ENCODE measurements around the gene TP73.

TP73 gene

DNA sequence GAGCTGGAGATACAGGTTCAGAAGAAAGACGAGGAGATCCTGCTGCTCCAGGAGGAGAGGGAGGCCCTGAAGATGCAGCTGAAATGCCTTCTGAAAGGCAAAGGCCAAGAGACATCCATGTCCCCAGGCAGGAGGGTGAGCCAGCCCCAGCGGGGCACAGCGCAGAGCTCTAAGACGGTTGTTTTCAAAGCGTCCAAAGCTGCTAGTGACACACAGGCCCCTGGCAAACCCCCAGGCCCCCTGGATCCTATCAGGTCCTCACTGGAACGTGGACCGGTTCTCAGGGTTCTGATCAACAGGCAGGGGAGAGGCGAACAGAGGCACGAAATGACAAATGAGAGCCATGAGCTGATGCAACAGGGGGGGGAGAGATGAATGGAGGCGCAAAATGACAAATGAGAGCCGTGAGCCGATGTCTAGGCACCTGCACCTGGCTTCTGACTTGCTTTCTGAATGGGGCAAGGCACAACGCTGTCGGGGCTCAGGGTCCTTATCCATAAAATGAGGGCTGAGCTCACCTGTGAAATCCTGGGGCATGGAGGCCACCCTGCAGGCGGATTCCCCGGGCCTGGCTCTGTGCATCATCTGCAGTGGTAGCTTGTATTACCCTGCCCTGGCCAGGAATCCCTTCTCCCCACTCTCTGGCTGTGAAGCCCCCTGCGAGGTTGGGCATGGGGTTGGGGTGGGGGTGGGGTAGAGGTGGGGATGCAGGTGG lies 109.1 kb downstream of the TP73 start:
- DNase-seq (ENCODE audit: low read depth, low spot score): no peak

DNA sequence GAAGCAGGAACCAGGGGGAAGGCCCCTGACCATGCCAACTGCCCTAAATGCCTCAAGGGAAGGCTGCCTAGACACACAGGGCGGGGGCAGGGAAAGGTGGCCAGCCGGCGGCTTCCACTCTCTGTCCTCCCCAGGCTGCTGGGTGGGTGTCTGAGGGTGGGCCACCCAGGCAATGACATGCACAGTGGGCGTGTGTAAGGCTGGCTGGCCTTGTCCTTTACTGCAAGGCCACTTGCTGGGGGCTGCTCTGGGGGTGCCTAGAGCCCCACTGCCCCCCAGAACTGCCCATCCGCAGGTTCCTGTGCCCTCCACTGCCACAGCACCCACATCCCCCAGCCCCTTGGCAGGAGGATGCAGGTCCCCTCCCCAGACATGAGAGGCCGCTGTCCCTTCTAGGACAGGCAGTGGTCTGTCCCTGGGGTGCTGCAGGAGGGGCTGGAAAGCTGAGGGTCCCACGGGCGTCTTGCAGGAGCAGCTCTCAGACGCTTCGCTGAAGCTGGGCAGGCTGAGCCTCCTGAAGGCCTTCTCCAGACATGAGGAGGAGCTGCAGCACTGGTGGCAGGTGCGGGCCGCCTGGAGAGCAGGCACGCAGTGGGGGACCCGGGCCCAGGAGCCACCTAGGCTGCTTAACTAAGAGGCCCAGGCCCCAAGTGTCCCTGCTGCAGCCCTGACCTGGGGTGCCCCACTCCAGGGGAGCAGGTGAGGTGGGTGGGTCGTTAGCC lies 110.0 kb downstream of the TP73 start:
- no peak for DNase-seq (ENCODE audit: low read depth, low spot score)

DNA sequence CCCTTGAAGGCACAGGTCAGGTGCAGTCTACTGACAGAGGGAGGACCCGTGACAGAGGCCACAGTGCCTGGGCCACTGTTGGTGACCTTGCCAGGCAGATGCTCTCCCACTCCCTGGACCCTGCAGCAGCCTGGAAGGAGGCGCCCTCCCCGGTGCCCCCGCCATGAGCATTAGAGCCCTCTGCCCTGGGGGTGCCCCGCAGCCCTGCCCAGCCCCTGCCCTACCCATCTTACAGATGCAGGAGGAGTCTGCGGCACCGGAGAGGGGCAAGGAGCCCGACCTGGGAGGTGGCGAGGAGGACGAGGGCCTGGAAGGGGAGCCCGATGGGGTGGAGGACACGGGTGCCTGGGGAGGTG lies 110.5 kb downstream of the TP73 start:
- no peak for DNase-seq (ENCODE audit: low read depth, low spot score)

DNA sequence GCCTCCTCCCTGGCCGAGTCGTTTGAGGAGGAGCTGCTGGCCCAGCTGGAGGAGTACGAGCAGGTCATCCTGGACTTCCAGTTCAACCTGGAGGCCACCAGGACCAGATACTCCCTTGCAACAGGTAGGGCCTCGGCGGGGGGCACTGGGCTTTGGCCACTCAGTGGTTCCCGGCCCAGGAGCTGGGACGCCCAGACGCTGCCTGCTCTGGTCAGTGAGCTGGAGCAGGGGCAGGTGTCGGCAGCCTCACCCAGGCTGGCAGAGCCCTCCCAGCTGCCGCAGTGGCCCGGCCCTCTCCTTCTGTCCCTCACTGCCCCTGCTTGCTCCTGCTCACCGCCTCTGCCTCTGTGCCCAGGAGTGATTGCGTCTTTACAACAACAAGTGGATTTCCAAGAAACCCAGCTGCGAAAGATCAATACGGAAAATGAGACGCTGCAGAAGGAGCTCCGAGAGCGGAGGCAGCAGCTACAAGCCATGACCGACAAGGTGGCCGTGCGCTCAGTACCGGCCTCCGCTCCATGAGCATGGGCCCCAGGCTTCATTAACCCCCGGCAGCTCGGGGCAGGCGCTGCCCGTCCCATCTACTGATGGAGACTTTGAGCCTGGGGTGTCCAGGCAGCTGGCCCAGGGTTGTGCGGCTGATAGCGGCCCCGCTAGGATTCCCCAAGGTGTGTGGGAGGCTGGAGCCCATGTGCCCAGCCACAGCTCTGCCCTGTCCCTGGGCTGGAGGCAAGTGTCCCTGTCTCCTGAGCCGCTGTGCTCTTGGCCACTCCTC lies 111.2 kb downstream of the TP73 start:
- DNase-seq (ENCODE audit: low read depth, low spot score): no peak

DNA sequence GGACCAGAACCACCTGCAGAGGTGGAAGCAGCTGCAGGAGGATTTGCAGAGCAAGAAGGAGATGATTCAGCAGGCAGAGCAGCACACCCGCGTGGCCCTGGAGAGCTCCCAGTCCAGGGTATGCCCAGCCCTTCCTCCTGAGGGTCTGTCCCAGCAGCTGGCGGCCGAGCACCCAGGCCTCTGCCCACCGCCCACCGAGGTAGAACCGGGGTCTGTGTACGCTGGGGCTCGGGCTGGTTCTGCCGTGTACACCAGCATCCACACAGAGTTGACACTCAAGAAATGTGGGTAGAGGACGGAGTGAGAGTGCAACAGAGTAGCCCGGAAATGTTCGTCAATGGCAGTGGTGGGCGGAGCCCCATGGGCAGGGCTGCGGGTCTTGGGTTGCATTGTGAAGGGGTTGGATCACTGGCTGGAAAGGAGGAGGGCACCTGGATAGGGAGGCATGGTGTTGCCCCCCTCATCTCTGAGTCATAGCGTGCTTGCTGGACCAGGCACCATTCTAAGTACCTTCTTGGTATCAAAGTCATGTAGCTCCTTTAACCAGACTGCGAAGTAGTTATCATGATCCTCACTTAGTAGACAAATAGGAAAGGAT lies 115.1 kb downstream of the TP73 start:
- DNase-seq (ENCODE audit: low read depth, low spot score): no peak

DNA sequence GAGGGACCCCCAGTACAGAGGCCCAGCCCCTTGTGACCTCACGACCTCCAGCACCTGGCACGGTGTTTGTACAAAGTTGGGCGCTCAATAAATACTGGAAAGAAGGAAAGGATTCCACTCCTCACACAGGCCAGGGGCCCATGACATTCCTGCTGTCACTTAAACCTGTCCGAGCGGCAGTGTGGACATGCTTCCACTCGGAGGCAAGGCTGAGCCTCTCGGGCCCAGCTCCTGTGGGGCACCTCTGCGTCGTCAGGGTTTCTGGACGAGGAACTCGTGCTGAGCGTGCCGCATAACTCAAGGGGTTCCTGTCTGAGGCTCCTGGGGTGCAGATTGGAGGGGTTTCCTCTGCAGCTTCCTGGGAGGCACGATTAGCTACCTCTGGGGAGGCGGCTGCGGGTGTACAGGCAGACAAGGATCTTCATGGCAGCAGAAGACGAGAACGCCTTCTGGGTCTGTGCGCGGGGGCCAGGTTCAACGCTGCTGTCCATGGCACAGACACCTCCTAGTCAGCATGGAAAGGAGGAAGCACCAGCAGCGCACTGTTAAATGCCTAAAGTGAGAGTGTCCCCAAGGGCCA lies 116.6 kb downstream of the TP73 start:
- DNase-seq (ENCODE audit: low read depth, low spot score): no peak

DNA sequence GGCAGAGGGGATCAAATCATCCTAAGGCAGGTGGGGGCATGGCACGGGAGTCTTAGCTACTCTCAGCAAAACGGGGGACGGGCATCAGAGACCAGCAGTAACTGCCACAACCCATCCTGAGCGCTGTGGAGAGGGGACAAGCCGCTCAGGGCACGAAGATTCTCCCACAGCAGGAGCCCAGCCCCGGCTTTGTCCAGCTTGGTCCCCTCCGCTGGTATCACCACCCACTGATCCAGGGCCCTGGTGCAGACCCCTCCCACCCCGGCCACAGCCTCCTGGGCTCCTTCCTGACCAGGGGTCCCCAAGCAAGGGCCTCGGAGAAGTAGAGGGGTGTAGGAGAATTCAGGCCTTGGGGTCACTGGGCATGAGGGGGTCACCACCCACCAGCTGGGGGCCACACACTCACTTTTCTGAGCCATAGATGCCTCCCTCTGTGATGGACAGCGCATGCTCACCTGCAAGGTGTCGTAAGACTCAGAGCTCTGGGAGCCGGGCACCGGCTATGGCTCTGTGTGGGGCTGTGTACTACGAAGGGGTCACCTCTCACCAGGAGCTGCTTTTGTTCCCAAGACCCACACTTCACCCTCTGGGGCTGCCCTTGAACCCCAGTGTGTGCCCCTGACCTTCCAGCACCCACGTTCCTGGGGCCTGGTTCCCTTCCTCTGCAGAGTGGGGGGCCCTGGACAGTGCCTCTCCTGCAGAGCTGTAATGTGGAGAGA lies 117.9 kb downstream of the TP73 start:
- DNase-seq (ENCODE audit: low read depth, low spot score): no peak

DNA sequence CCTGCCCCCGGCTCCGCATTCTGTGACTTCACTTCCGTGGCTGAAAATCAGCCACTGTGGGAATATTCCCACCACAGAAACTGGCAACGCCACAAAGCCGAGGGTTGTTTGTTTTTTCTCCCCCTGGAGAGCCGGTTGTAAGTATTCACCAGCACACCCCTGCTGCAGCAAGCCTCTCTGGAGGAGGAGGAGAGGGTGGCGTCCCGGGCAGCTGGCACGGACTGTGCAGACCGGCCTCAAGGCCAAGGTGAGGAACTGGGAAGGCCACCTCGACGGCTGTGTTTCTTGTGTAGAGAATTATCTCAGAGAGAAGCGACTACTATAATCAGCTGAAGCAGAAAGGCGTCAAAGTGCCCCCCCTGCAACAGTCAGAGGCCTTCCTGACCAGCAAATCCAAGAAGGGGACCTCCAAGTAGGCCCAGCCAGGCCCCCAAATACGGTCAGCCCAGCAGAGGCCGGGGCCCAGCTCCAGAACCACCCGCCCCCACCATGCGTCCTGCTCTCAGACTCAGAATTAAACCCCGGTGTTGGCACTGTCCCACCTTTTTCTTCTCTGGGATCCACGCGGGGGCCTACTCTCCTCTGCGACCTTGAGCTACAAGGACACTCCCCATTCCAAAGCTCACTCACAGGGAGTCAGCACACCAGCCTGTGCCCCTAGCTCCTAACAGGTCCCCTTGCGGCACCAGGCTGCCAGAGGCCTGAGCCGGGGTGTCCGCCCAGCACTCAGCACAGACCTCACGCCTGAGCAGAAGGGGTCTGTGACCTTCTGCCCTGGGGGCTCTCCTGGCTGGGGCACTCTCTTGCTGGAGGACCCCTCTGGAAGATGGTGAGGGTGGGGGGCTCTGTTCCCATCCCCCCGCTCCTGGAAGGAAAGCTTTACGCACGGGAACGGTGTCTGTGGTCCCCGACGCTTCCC lies 119.1 kb downstream of the TP73 start:
- DNase-seq (ENCODE audit: low read depth, low spot score): no peak

DNA sequence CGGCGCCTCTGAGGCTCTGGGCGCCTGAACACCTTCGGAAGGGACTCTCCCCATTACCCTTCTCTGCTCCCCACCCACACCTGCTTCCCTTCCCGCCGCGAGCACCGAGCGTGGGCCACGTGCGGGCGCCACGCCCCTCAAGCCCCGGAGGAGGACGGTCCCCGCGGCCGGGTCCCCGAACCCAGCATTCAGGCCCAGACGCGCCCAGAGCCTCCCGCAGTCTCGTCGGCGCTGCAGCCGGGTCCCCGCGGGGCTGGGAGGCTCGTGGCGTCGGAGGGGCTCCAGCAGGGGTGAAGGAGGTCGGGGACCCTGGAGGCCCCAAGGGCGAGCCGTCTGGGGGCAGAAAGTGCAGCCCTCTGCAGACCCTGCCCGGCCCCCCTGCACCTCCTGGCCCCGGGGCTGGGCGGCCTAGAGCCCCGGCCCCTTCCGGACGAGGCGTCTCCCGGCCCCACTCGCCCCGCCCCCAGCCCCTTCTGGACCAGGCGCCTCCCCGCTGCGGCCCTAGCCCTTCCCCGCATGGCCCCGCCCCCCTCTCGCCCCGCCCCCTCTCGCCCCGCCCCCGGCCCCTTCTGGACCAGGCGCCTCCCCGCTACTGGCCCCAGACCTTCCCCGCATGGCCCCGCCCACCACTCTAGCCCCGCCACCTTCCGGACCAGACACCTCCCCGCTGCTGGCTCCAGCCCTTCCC lies 119.9 kb downstream of the TP73 start:
- DNase-seq (ENCODE audit: low read depth, low spot score): peak; percentile 73

DNA sequence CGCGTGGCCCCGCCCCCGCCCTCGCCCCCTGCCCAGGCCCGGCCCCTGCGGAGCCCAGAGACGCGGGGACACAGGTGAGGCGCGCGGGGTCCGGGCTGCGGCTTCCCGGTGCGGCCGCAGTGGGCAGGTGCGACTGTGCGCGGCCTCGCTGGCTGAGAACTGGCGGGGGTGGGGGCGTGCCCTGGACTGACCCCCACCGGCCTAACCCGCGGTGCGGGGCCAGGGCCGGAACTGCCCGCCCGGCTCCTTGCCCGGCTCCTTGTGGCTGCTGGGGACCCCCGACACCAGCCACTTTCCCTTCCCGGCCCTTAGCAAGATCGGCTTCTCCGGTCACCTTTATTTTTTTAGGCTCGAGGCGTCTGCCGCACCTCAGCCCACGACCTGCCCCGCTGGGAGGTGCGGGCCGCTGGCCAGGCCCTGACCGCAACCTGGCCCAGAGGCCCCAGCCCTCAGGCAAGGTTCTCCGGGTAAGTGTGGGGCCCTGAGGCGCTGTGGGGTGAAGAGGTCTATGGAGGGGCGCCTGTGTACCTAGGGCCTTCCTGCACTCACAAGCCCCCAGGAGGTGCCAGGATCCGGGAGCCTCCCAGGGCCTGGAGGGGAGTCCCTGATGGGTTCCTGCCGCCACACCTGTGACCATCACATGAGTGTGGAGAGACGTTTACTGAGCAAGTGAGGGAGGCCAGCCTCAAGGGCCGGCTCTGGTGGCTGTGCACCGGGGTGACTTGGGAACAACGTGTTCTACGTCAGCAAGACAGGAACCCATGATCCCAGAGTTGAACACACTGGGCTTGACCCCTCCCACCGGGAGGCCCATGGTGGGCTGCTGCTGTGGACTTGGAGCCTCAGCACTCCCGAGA lies 120.6 kb downstream of the TP73 start, which contains the start of gene SMIM1:
SMIM1 (plus strand) TSS at position 35 of the 857 bp plus-strand sequence. CDS start 2,625 bp downstream, outside the sequence.
- no peak for DNase-seq (ENCODE audit: low read depth, low spot score)

DNA sequence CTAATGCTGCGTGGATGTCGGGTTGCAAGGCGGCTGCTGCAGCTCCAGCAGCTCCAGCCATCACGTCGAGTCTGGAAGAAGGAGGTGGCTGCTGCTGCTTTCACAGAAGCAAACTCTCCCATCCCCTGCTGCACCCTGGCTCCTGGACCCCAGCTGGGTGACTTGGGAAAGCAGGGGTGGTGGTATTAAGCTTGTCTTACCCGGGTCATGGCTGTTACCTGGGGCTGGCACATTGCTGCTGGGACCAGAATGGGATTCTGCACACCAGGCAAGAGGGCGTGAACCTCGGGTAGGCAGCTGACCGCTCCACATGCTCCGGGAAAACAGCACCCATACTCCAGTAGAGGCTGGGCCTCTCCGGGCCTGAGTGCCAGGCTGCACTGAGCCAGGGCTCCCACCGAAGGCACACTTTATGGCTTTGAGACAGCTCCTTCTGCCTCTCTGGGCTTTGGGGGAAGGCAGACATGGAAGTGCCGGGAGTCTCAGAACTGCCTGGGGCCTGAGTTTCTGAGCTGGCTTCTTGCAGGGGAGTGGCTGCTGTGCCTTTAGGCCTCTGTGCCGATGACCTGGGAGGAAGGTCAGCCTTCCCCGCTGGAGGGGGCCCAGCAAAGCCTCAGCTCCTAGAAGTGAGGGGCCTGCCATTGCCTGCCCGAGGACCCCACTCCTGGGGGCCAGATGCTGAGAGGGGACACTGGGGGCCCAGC lies 121.4 kb downstream of the TP73 start:
- no peak for DNase-seq (ENCODE audit: low read depth, low spot score)

DNA sequence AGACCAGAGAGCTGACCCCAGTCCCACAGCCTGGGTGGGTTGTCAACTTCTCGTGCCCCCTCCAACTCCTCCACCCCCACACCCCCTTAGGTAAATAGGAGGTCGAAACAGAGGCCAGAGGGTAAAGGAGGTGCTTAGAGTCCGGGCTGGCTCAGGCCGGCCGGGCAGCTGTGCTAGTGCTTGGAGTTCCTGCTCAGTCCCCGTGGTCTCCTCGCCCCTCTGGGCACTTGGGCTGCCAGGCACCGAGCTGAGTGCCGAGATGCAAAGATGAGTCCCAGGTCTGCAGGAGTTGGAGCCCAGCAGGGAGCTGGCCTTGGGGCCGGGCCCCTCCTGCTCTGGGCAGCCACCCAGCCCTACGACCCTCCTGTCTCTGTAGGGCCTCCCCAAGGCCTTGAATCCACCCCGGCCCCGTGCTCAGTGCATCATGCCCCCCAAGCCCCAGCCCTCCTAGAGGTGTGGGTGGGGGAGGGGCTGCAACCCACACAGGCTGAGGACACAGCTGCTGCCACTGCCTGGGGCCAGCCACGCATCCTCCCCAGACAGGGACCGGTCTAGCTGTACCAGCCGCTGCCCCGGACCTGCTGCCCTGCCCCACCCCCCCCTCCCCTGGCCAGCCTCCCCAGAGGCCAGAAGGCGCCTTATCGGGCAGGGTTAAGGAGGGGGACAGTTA lies 122.1 kb downstream of the TP73 start:
- no peak for DNase-seq (ENCODE audit: low read depth, low spot score)

DNA sequence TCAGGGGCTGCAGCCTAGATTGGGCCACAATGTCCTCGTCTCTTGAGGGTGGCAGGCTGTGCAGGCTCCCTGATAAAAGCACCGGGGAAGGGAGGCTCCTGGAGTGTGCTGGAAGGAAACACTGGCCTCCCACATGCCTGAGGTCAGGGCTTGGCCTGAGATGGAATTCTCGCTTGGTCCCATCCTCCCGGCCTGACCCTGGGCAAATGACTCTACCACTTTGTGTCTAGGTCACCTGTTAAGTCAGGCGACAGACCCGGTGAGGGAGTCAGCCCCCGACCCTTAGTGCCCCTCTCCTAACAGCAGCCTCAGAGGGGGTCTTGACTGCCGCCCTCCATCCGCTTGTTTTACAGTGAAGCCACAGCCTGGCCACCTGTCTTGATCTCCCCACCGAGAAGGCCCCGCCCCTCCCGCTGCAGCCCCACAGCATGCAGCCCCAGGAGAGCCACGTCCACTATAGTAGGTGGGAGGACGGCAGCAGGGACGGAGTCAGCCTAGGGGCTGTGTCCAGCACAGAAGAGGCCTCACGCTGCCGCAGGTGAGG lies 122.7 kb downstream of the TP73 start:
- no peak for DNase-seq (ENCODE audit: low read depth, low spot score)

DNA sequence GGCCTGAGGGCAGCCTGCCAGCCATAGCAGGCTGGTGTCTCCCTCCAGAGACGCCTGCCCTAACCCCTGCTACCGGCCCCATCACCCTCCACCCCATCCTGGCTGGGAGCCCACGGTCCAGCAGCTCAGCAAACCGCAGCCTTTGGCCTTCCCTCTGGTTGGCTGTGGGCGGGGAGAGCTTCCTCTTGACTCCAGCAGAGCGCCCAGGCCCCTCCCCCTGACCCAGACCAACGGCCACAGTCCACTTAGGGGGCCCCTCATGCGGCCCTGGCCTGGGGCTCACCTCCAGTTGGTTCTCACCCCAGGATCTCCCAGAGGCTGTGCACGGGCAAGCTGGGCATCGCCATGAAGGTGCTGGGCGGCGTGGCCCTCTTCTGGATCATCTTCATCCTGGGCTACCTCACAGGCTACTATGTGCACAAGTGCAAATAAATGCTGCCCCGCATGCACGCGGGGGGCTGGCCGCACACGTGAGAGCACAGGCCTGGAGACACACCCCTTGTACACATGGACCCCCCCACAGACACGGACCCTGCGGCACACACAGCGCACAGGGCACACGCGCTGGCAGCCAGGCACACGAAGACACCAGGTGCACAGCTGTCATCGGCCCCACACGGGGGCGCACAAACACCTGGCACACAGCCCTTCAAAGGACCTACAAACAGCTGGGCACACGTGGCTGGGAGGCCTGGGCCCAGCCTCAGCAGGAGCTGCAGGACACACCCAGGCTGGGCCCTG lies 123.3 kb downstream of the TP73 start:
- DNase-seq (ENCODE audit: low read depth, low spot score): no peak

DNA sequence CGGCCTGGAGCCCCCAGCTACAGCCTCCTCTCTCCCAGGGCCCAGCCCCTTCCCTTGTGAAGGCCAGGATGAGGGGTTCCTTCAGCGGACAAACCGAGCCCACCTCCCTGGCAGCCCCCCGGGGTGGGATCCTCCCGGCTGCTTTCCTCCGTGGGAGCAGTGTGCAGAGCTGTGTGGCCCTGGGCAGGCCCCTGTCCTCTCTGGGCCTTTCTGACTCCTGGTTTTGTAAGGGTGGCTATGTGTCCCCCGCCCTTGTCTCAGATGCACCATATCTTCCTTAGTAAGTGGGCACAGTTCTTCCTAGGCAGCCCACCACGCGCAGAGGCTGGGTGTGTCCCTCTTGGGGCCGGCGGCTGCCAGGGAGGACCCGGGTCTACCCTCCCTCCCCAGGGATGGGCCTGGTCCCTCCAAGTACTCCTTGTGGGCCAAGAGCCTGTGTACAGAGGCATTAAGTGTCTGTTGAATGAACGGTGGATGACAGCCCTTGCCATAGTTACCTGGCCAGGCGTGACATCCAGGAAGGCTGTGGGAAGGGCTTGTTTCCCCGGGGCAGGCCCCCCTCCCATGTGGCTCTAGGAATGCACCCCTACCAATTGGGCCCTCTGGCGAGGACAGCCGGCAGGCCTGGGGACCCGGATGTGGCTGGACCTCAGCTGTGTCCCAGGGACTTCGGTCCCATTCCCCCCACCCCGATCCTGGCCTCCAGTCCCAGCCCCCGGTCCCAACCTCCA lies 124.1 kb downstream of the TP73 start:
- DNase-seq (ENCODE audit: low read depth, low spot score): no peak
